HG02938 (cell line): ENCODE measurements around the gene GLMP.

Source experiments
- ATAC-seq: cut with Tn5 transposase; IDR thresholded peaks from one replicate; pipeline ENCODE4 v1.9.1; 2021; ENCODE audit warnings: mild to moderate bottlenecking, moderate library complexity; ENCODE audit not compliant: unreplicated experiment

The GLMP gene

DNA sequence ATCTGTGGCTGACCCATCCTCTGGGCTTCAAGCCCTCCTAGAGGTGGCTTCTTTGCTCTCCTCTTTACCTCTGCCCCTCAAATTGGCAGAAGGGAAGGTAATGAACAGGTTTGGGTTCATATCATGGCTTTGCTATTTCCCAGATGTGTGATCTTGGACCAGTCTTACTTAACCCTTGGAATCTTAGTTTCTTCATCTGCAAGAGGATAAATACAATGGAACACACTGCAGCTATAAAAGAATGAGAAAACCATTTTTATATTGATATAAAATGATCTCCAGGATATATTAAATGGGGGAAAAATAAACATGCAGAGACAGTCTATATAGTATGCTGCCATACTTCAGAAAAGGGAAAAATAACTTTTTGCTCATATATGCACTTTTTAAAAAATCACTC lies 5.6 kb downstream of the GLMP start:
- no peak for ATAC-seq

DNA sequence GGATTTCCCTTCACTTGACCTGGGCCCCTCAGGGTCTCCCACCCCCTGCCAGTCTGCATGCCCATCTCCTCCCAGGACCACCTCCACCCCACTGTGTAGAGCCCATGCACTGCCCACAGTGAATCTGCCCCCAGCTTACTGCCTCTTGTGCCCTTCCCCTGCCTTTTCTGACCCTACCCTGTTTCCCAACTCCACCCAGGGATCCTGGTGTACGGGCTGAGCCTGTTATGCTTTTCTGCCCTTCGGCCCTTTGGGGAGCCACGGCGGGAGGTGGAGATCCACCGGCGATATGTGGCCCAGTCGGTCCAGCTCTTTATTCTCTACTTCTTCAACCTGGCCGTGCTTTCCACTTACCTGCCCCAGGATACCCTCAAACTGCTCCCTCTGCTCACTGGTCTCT lies 9.4 kb downstream of the GLMP start:
- no peak for ATAC-seq

DNA sequence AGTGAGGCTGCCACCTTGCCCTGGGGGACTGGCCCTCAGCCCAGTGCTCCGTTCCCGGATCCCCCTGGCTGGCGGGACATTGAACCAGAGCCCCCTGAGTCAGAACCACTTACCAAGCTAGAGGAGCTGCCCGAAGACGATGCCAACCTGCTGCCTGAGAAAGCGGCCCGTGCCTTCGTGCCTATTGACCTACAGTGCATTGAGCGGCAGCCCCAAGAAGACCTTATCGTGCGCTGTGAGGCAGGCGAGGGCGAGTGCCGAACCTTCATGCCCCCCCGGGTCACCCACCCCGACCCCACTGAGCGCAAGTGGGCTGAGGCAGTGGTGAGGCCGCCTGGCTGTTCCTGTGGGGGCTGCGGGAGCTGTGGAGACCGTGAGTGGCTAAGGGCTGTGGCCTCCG lies 10.0 kb downstream of the GLMP start:
- ATAC-seq: no peak

DNA sequence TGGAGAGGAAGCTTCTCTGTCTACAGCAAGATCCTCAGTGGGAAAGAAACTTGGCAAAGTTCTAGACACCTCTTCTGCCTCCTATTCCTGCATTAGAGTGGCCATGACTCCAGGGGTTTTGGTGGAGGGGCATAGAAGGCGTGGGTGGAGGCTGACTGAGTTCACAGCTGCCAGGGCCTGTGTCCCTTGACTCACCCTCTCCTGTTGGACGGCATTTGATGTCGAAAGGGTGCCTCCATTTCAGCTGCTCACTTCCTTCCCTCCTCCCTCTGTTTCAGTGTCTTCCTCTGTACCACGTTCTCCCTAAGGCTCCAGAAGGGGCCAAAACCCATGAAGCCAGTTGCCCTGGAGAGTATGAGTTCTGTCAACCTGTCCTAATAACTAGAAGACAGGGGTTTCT lies 10.7 kb downstream of the GLMP start:
- no peak for ATAC-seq

DNA sequence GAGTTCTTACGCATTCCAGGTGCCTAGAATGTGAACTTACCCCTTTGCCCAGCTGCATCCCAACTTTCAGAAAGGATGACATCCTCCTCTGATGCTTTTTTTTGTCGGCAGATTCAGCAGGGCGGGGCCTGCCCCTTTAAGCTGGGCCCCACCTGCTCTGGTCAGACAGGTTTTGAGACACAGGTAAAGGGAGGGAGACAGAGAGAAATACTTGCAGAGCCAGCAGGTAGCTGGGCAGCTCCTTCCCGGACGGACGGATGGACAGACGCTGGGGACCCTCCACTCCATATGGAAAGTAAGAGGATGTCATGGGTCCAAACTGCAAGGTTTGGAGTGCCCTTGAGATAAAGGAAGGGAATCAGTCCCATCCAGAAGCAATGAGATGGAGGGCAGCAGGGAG lies 11.4 kb downstream of the GLMP start, which contains the start of gene TMEM79:
Gene TMEM79 (plus strand): TSS at position 214 of the 400 bp plus-strand sequence. CDS start 902 bp downstream, outside the sequence.
- ATAC-seq: no peak

DNA sequence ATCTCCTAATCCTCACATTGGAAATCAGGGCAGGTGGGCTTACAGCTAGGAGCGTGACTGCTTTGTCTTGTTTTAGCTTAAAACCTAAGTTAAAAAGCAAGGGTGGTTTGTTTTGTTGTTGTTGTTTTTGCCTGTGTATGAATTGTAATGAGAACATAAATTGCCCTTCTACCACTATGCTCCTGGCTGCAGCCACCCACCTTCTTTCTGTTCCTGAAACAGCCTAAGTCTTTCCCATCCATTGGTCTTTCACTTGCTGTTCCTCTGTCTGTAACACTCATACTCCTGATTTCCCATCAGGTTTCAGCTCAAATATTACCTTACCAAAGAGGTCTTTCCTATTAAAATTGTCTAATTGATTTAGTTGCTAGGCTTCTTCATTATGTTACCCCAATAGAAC lies 12.0 kb downstream of the GLMP start:
- ATAC-seq: no peak

DNA sequence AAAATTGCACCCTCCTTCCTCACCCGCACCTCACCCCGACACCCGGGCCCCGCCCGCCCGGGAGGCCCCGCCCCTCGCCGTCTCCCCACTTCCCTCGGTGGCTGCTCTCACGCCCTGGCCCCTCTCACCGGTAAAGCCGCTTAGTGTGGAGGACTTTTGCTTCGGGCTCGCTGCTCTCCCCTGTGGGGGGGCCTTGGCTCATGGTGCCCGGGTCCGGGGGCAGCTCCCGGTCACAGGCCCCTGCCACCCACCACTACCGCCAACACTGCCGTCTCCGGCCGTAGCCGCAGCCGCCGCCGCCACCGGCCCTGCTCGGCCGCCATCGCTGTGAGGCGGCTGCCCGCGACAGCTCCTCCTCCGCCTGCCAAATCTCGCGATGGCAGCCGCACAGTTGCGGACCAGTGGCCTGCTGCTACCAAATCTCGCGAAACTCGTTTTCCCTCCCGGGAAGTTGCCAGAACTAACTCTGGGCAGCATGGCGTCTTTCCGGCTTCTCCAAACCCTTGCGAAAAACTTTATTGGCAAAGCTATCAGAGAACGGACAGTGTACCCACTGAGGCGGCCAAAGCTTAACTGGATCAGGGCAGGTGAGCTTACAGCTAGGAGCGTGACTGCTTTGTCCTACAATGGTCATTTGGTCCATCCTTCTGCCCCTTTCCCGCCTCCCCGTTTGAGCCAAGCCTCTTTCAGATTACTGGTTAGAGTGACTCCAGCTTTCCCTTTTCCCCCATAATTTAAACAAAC lies 12.8 kb downstream of the GLMP start, which contains the start of gene SMG5:
Gene SMG5 (minus strand): TSS at position 347 of the 744 bp plus-strand sequence. CDS start 145 bp downstream, at position 202.
- peak; percentile 78 for ATAC-seq

DNA sequence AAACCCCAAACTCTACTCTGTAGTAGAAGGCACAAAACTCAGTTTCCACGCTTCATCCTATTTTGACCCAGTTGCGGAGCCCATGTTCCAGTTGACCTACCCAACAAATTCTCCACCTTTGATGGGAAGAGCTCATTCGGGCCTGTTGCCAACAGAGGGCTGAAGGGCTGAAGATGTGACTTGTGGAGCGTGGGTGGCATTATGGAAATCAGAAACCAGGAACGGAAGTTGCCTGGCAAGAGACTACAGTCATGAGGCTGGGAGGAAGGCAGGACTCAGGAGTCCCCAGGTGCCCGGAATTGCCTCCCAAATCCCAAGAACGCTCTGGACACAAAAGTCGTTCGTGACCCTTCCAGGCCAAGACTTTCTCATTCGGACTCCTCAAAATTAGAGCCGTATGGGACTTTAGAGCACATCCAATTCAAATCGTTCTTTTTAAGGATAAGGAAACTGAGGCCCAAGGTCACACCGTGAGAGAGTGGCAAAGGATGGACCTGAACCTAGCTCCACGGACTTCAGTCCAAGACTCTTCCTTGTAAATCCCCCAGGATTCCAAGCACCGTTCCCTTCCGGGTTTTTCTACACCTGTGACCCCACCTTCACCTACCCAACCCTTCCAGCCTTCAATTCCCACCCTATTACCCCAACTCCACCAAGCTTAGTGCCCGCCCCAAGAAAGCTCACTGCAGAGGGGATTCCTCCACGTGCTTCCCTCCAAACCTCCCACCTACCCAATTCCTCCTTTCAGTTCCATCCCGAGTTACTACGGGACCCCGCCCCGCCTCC lies 13.6 kb downstream of the GLMP start:
- ATAC-seq: no peak

DNA sequence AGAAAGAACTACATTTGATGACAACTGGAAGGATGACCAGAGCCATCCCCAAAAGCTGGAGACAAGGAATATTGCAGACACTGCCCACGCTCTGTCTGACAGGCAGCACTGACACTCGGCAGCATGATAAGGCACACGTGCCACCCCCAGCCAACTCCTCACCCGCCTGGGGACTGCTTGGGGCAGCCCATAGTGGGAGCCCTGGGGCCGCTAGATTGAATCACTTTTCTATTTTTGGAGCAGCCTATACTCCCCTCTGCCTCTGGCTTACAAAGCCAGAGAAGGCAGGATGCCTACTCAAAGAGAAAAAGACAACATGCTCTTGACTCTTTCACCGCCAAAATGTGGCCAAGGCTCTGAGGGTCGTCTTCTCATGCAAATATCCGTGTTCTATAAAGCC lies 14.2 kb downstream of the GLMP start:
- no peak for ATAC-seq

DNA sequence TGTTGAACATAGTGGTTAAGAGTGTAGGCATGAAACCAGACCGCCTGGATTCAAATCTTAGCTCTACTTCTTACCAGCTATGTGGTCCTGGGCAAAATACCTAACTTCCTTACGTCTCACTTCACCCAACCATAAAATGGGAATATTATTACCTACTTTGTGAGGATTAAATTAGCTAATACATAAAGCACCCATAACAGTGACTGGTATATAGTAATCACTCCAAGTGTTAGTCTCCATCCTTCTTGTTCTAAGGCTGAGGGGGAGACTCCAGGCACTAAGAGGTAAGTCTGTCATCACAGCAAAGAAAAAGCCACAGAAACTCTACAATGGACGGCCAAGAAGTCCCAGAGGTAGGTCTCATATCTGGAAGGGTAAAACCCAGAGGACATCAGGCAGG lies 15.6 kb downstream of the GLMP start:
- ATAC-seq: no peak

DNA sequence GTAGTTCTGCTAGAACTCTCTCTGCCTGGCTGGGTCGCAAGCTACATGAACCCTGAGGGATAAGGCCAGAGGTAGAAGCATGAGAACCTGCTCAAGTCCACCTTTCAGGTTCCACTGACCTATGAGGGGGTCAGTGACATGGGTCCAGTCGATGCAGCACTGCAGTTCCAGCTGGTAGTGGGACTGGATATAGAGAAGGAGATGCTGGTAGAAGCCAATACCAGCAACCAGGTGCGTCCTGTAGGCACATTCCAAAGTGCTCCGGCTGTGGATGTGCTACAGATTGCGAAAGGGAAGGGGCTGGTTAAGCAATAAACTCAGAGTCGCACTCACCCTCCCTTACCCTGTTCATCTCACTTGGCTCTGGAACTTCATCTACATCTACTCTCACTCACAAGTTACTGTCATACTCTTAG lies 18.5 kb downstream of the GLMP start:
- no peak for ATAC-seq

DNA sequence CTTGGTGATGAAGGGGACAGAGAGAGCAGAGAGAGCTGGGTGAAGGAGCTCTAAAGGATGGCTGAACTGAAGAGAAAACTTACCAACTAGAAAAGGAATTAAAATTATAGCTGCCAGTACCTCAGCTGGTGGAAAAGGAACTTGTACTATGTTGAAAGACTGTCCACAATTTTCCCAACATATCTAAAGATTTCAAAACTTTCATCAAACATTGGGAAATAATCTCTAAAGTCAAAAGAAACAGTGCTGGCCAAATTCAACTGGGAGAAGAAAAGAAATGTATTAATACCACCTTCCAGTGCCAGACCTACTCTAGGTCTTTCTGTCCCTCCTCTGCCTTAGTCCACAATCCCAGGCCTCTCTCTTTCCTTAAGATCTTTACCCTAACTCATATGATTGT lies 18.9 kb downstream of the GLMP start:
- no peak for ATAC-seq

DNA sequence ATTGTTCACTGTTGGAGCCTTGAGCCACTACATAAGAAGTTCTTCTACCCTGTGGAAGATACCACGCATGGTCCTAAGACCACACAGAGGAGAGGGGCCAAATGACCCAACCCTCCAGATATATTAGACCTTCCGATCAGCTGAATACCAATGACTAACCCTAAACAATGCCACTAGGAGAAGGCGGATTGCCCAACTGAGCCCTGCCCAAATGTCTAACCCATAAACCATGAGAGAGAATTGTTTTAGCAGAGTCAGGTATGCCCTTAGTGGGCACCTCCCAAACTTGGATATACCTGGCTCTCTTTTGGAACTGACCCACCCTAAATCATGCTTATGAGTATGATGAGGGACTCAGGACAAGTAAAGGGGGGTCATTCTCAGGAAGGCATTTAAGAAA lies 25.2 kb downstream of the GLMP start:
- ATAC-seq: no peak

DNA sequence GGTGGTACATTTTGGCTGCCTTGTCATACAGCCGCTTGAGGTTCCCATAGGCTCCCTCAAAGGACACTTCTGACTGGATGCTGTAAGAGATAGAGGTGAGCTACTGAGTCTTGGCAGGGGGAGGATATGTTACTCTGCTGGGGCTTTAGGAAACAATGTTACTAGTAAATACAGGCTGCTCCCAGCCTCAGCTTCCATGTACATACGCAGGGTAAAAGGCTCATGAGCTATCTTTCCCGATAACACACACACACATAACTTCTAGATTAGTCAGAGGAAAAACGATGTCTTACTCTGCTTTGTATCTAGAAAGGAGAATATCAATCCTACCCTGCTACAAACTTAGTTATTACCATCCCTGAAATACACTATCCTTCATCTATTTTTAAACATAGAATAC lies 27.1 kb downstream of the GLMP start:
- ATAC-seq: no peak

DNA sequence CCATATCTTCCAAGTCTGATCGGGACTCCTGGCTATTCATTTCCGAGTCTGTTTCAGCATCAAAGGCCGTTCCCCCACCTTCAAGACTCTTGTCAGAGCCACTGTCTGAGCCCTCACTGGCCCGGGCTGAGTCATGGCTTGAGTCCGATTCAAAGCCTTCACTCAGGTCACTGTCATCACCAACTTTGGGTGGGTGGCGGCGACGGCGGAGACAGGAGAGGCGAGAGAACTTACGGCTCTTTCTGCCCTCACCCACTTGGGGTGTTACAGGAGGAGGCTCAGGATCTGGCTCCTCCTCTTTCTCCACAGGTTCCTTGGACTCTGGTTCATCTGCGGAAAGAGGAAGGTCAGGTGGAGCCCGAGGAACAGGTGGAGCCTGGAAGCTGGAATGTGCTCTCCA lies 29.4 kb downstream of the GLMP start:
- ATAC-seq: no peak

DNA sequence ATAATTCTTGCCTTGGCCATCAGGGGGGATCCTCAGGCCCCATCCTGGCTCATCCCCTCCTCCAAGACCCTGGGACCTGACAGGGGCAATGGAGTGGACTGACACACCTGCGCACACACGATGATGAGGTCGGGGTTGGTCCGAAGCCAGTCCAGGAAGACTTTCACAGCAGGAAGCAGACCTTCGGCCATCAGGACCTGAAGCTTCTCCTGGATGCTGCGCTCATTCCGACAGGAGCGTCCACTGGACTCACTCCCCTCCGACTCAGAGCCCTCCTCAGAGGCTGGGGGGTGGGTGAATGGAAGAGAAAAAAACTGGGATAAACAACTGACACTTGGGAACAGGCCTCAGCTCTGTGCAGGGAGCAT lies 32.2 kb downstream of the GLMP start:
- no peak for ATAC-seq

DNA sequence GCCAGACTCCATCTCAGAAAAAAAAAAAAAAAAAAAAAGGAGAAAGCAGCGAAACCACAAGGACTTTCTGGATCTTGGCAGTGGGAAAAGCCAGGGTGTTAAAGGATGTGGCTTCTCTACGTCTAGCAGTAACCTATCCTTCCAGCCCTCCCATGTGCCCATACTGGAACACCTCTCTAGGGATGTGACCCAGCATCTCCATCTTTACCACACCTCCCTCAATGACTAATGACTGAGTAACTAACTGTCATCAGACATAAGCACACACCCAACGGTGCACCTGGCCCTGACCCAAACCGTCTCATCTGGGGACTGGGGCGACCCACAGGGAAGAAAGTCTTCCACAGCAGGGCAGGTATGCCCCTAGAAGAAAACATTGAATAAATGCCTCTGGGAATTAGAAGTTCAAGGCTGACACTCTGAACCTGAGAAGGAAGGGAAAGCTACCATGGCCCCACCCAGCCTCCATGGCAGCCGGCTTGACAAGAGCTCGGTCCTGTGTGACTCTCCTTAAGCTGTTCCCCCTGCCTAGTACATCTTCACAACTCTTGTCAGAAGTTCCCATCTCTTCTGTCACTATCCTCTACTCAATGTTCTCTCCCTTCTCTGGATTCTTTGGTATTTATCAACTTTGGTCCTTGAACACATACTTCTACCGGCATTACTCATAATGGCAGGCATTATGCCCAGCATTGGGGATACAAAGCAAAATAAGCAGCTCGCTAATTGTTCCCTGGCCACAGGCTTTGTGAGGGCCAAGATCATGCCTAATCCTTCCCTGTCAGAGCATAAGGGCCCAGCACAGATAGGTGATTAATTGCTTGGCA lies 32.8 kb downstream of the GLMP start:
- no peak for ATAC-seq

DNA sequence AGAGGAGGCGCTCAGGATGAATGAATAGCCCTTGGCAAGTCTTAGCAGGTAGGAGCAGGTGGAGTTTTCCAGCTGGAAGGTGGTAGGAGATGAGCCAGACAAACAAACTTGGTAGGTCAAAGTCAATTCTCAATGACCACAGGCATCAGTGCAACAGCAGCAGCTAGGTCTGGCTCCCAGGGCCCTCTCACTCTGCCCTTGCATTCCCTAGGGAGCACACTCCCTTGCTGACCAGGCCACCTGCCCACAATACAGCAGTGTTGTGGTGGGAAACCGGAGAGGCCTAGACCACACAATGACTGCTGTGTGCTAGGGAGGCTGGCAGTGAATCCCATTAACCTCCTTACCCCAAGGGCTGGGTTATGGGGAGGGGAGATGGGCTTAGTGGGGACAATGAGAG lies 34.6 kb downstream of the GLMP start:
- no peak for ATAC-seq

DNA sequence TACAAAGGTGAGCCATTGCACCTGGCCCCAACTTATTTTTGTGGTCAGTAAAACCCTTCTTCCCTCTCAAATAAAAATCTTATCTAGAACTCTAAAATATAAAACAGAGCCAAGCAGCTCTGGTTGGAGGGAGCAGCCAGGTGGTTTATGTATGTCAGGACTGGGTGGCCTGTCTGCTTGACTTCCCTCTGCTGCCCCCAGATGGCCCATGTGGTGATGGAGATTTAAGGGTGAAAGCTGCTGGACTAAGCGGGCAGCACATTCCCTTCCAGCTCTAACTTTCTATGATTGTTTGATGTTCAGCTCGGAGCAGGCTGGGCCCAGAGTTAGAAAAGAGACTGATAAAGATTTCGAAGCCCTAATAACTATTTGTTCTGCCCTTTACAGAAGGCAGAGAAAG lies 35.7 kb downstream of the GLMP start:
- no peak for ATAC-seq

DNA sequence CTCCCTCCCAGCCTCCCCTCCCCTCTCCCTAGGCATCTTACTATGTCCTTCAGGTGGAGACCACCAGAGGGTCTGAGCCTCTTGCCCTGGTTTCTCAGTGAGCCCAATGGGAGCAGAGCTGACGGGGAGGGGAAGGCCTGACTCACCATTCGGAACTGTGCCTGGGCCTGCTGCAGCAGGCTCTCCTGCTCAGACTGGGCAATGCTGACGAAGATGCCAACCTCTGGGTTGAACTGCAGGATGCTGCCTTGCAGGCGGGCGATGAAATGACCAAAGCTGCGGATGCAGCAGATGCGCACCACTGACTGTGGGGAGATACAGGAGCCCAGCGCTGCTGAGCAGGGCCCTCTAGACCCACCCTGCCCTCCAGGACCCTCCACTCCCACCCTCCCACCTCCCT lies 36.6 kb downstream of the GLMP start:
- no peak for ATAC-seq

DNA sequence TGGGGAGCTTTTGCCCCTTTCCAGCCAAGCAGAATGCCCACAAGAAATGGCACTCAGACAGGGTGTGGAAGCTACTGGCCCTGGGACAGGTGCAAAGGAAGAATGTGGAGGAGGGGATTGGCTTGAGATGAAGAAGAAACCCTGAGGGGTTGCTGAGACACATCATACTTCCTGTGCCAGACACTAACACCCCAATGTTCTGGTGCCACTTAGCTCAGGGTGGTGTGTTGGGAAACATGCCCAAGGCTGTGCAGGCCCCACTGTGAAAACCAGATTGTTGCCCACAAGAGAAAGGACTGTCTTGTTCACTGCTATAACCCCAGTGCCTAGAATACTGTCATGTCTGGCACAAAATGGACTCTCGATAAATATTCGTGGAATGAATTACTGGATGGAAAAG lies 37.8 kb downstream of the GLMP start:
- ATAC-seq: no peak
